MM.1S (cell line): ENCODE measurements around the gene FCRL3.

ENCODE experiments used
- CTCF ChIP-seq: fragments of 300-600 bp; sonication (generic); IDR thresholded peaks from 2 replicates; pipeline ENCODE4 v1.5.1; 2016; ENCODE audit warnings: antibody characterized with exemption, low read length, mixed read lengths
- EZH2 ChIP-seq: fragments of 300-600 bp; sonication (generic); optimal IDR thresholded peaks from 2 replicates; pipeline ENCODE3; 2017; ENCODE audit warnings: low read depth, mild to moderate bottlenecking, antibody characterized with exemption, low read length, mixed read lengths
- EZH2phosphoT487 ChIP-seq: fragments of 300-600 bp; sonication (generic); IDR thresholded peaks from 2 replicates; pipeline ENCODE4 v1.6.1; 2018; ENCODE audit warnings: antibody characterized with exemption, low read length

DNA sequence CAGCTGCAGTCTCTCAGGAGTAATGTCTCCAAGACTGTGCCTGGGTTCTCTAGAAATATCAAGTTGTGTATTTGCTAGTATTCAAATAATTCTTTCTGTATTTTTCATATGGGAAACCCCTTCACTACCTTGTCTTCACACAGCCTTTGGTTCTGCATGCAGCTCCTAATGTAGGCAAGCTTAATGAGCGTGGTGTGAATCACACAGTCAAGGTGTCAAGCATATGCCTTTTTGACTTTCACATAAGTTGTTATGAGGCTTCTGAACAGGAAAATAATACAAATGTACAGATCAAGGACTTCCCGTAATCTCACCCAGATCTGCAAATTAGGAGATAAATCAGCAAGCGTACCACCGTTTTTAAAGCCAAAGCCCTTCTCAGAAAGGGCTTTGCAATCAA lies at the start of gene FCRL3:
- TF ChIP-seq CTCF: no peak
- TF ChIP-seq EZH2: no peak
- TF ChIP-seq EZH2phosphoT487: no peak
